Measurements from ENCODE around the gene MAN1A1.

The MAN1A1 gene

DNA sequence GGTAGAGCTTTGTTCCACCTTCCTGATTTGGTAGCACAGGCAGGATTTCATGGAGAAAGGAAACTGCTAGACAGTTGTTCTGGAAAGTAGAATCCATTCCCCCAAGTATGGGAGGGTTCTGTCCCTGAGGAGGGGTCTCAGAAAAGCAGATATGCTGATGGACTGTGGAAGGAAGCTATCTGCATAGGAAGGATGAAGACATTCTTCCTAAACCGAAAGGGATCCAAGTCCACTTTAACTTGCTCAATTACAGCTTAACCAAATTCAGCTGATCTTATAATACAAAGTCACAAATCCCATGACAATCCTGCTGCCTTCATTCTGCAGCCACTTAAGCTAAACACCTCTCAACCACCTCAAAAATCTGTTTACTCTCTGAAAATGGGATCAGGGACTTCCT is 2.6 kb downstream of the MAN1A1 start:
- no peak for DNase-seq (ENCODE audit: low read depth, low spot score)

DNA sequence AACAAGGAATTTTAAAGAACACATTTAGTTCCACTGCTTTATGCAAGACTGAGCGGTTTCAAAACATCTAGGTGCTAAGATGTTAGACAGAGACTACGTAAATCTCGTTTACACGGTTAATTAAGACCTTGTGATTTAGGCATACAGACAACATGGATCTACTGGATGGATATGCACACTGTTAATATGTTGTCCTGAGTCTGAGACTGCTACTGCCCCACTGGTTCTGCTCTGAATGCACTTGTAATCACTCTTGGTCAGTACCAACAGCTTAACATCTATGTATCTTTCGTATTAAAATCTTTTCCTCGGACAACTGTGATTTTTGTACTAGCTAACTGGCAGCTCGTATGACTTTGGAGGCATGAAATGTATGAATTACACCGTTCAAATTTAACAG is 3.1 kb downstream of the MAN1A1 start:
- DNase-seq (ENCODE audit: low read depth, low spot score), result no peak

GRCh38 chr6:119345114-119345513 is 4.4 kb downstream of the MAN1A1 start:
- no peak for DNase-seq (ENCODE audit: low read depth, low spot score)

GRCh38 chr6:119344306-119344705 is 5.3 kb downstream of the MAN1A1 start:
- no peak for DNase-seq (ENCODE audit: low read depth, low spot score)

- no peak for DNase-seq (ENCODE audit: low read depth, low spot score)
These were observed 5.9 kb downstream of the MAN1A1 start for GRCh38 chr6:119343573-119344146.

DNA sequence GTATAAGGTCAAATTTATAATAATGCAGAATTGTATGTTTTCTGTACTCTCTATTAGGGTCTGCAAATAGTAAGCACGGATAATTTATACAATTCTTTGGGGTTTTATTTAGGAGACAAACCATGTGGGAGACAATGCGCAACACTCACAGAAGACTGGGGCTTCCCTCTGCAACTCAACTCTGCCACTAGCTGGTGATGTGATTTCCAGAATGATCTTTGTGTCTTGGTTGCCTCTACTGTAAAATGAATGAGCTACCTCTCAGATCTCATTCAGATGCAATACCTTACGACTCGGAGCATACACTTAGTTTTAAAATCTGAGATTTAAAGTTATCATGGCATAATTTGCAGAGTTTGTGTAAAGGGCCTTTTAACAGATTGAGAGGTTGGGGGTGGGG is 6.4 kb downstream of the MAN1A1 start:
- no peak for DNase-seq (ENCODE audit: low read depth, low spot score)

DNA sequence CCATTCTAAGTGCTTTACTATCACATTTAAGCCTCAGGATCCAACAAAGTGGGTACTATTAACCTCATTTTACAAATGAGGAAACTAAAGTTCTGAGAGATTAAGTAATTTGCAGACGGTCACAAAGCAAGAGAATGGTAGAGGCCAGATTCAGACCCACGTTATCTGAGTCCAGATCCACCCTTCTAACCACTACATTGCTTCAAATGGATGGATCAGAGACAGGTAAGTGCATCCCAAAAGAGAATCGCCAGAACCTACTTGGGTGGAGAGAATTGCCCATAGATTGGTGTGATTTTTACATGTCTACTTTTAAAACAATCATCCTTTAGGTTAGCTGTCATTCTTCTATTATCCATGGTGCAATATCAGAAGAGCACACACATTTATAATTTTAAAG is 7.1 kb downstream of the MAN1A1 start:
- no peak for DNase-seq (ENCODE audit: low read depth, low spot score)

DNA sequence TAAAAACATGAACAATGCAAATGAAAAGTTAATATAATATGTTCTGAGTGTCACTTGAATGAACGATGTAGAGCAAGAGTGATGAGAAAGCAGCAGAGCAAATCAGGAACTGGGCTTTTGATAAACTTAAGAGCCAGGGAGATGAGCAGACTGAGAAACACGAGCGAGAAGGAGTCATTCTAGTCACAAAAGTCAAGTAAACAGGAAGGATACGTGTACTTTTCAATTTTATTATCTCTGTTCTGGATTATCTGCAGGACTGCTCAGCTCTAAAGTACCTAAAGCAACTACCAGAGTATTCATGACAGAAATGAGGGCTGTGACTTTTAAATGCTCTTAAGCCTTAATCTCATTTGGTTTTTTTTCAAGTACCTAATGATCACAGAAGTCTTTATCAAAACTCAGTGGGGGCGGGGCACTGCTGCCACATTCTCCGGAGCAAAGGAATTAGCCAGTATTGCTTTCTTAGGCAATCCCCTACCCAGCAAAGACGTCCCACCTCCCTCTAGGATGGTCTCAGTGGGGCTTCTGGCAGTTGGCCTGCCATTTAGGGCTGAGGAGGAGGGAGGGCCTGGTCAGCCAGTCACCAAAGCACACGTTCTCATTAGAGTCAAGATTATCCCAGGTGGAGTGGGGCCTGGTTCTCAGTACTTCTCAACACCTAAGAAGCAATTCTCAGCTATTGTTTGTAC is 8.6 kb downstream of the MAN1A1 start:
- no peak for DNase-seq (ENCODE audit: low read depth, low spot score)

- no peak for DNase-seq (ENCODE audit: low read depth, low spot score)
These were observed 9.6 kb downstream of the MAN1A1 start for GRCh38 chr6:119339941-119340456.

DNA sequence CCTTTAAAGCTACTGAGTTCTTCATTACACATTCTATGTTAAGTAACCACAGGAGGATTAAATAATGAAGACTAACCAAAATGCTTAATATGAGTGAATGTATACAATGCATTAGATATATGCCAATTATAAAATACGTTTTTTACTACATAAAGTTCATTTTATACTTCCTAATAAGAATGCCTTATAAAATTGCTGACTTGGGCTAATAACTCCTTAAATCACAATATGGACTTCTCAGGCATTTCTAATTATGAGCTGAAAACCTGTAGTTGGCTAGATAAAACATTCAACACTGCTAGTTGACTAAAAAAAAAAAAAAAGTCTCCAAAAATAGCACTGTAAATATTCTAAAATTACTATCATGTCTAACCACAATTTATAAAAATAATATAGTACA is 11.8 kb downstream of the MAN1A1 start:
- no peak for DNase-seq (ENCODE audit: low read depth, low spot score)

DNA sequence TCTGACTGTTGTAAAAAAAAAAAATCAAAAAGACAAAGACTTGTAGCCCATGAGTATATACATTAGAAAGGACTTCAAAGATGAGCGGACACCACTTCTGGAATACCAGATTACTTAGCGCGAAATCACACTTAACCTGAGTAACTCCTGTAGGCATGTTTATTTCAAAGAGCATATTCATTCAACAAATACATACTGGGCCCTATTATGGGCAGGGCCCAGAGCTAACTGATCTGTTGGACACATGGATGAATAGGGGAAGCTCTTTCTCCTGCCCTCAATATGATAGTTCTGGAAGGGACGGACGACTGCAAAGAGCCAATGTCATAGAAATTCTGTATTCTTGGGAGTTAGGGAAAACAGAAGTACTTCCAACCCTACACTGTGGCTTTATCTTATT is 12.3 kb downstream of the MAN1A1 start:
- no peak for DNase-seq (ENCODE audit: low read depth, low spot score)

GRCh38 chr6:119334535-119335264 is 14.9 kb downstream of the MAN1A1 start:
- no peak for DNase-seq (ENCODE audit: low read depth, low spot score)

DNA sequence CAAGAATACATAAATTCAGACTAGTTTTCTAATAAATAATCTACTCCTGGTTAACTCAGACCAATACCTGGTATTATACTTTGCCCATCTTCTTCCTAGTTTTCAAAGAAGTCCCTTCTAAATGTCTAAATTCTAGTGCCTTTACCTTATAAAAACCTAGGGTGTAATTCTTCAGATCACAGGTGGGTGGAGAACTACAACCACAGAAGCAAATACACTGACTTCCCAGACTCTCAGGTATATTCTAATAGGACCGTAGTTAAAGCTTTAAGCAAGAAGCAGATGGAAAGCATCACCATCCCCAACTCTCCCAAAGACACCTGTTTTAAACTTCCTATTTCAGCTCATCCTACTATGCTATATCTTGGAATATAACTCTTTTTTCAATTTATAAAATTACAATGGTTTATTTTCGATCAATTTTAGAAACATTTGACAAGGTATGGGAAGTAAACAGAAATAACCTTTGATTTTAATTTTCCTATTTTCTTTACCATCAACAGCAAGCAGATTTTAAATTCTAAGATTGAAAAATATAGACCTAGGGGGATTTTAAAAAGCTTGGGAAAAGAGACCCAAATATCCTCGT is 15.8 kb downstream of the MAN1A1 start:
- peak; percentile 37 for DNase-seq (ENCODE audit: low read depth, low spot score)

- no peak for DNase-seq (ENCODE audit: low read depth, low spot score)
These were observed 16.4 kb downstream of the MAN1A1 start for GRCh38 chr6:119333063-119333609.

DNA sequence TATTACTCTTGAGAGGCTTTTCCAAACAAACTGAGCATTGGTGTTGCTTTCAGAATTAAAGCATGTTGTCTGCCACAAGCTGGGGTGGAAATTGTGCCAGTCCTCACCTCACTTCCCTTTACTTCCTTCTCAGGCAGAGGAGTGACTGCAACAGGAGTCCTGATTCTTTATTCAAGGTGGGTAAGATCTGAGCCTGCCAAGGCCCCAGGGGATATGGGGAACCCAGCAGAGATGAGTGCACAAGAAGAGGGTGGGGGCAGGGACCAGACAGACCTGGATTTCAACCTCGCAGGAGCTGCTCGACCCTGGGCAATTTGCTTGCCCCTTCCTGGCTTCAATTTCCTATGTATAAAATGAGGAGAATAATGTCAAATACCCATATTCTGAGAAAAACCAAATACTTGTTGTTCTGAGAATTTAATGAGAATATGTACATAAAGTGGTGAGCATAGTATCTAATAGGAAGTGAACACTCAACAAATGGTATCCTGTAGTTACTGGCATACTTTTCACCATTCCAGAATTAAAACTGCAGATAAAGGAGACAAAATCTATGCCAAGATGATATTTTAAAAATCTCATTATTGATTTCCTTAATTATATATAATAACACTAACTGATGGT is 17.8 kb downstream of the MAN1A1 start:
- DNase-seq (ENCODE audit: low read depth, low spot score), result no peak

DNA sequence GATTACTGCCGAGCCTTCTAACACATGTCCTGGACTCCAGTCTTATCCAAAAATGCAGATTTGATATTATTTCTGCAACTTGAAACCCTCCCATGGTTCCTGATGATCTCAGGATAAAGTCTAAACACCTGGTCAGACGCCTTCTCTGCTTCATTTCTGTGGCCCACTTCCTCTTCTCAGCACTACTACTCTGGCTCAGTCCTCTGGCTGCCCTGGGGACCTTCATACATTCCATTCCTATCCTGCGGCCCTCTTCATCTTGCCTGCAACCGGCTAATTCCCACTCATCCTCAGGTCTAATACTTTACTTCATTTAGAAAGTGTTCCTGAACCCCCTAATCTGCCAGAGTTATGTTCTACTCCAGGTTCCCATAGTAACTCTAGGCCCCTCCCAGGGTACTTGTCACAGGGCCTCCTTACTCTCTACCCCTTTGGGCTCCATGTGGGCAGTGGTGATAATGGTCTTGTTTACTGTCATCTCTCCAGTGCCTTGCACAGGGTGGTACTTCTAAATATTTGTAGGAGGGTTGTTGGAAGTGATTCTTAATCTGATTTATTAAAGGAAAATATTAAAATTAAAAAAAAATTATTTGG is 18.9 kb downstream of the MAN1A1 start:
- no peak for DNase-seq (ENCODE audit: low read depth, low spot score)

GRCh38 chr6:119329794-119330180 is 19.8 kb downstream of the MAN1A1 start:
- no peak for DNase-seq (ENCODE audit: low read depth, low spot score)

DNA sequence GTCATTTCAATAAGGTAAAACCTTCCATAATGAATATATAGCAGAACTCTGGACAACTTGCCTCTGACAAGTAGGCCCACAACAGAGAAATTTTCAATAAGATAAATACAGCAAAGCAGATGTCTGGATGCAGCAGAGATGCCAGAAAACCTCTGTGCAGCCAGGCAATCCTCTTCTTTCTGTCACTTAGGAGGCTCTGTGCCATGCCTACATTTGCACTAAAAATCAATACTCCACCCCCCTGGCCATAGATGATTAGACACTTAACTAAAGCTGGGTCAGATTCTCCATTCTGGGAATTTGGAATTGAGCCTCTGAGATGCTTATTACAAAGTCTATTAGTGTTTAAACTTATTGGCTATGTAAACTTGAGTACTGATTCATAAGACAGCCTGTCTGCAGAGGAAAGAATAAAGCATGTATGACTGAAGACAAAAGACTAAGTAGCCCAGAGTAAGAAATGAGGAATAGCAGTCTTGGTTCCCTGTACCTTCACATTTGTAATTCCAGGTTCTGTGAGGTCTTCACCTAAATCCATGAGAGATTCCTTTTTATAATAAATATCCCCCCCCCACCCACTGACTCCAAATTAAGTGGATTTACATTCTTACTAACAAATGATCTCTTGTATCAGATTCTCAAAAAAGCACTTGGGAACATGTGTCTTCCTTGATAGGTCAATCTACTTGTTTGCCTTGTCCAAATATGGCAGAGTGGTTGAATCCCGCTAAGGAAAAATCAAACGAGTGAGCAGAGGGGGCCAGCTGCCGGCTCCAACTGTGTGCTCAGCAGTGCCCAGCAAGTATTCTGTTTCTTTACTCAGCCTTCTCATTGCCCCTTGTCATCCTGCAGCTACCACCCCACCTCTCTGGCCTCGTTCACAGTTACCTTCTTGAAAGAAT is 20.4 kb downstream of the MAN1A1 start:
- no peak for DNase-seq (ENCODE audit: low read depth, low spot score)

DNA sequence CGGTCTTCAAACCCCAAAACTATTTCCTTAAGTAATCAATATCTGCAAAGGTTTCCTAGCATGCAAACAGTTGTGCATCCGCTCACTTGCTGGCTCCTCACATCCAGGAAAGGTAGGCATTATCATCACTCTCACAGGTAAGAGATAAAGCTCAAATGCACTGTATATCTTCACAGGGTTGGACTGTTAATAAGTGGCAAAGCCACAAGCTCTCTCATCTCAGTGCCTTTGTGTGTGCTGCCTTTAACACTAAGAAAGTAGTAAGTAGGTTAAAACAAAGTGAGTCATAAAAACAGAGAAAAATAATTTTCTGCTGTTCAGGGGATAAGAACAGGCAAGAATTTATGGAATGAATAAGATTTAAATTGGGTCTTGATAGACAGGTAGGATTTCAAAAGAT is 21.3 kb downstream of the MAN1A1 start:
- no peak for DNase-seq (ENCODE audit: low read depth, low spot score)

- DNase-seq (ENCODE audit: low read depth, low spot score), result no peak
These were observed 21.8 kb downstream of the MAN1A1 start for GRCh38 chr6:119327810-119328209.

Measured in astrocyte of the hippocampus (primary cell).